Measurements from ENCODE around the gene PACSIN2.
"Not testable (repeated sequence)": the region's sequence is repeated elsewhere in the genome, so short reads cannot be mapped to it uniquely, and the experiment has no call there.

The PACSIN2 gene

DNA sequence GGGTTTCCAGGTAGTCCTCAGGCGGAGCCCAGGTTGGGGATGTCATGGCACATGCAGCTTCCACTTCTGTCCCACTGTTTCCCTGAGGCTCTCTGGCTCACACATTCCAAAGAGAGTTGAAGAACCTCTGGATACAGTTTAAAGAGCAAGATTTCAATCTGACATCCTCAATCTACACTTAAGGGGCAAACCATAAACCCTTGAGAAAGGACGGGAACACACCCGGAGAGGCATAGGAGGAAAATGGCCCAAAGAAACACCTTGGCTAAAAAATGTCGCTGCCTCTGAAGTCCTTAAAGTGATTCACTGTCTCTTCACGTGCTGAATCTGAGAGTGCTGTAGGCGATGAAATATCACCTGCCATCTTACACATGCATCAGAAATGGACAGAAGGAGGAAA lies 87.0 kb downstream of the PACSIN2 start:
- H3K4me3 Mint-ChIP-seq: no peak overlapping the region
- H3K4me1 Mint-ChIP-seq: peaks cover 47% of the 10 kb centered on the region
- TF ChIP-seq, protein P1, sequence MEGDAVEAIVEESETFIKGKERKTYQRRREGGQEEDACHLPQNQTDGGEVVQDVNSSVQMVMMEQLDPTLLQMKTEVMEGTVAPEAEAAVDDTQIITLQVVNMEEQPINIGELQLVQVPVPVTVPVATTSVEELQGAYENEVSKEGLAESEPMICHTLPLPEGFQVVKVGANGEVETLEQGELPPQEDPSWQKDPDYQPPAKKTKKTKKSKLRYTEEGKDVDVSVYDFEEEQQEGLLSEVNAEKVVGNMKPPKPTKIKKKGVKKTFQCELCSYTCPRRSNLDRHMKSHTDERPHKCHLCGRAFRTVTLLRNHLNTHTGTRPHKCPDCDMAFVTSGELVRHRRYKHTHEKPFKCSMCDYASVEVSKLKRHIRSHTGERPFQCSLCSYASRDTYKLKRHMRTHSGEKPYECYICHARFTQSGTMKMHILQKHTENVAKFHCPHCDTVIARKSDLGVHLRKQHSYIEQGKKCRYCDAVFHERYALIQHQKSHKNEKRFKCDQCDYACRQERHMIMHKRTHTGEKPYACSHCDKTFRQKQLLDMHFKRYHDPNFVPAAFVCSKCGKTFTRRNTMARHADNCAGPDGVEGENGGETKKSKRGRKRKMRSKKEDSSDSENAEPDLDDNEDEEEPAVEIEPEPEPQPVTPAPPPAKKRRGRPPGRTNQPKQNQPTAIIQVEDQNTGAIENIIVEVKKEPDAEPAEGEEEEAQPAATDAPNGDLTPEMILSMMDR (IDR thresholded peaks at IDR 0.05): no peak
- H3K36me3 Mint-ChIP-seq (ENCODE audit: low read depth): no peaks in the 10 kb centered on the region
- H3K9me3 Mint-ChIP-seq: no peaks in the 10 kb centered on the region
- no peak for DNase-seq
- H3K27ac Mint-ChIP-seq: no peak overlapping the region
- H3K27me3 Mint-ChIP-seq (ENCODE audit: low read depth, poor library complexity): no peaks in the 10 kb centered on the region

DNA sequence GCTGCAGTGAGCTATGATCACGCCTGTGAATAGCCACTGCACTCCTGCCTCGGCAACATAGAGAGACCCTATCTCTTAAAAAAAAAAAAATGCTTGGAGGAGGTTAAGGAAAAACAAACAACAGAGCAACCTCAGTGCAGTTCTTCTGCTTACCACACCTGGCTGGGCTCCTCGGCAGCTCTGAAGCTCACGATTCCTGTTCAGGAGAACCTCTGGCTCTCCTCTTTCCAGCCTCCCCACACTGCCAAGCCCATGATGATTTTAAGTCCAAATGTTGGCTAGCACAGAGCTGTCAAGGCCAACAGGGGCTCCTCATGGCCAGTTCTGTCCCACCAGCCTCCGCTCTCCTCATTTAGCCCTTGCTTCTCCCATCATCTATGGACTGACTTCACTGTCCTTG lies 88.2 kb downstream of the PACSIN2 start:
- peak overlapping the region; percentile 34 for H3K27ac Mint-ChIP-seq
- H3K9me3 Mint-ChIP-seq: no peaks in the 10 kb centered on the region
- H3K36me3 Mint-ChIP-seq (ENCODE audit: low read depth): no peaks in the 10 kb centered on the region
- H3K27me3 Mint-ChIP-seq (ENCODE audit: low read depth, poor library complexity): no peaks in the 10 kb centered on the region
- H3K4me1 Mint-ChIP-seq: peaks cover 55% of the 10 kb centered on the region
- TF ChIP-seq, protein P1 (IDR thresholded peaks at IDR 0.05): no peak
- DNase-seq: no peak
- H3K4me3 Mint-ChIP-seq: no peak overlapping the region

DNA sequence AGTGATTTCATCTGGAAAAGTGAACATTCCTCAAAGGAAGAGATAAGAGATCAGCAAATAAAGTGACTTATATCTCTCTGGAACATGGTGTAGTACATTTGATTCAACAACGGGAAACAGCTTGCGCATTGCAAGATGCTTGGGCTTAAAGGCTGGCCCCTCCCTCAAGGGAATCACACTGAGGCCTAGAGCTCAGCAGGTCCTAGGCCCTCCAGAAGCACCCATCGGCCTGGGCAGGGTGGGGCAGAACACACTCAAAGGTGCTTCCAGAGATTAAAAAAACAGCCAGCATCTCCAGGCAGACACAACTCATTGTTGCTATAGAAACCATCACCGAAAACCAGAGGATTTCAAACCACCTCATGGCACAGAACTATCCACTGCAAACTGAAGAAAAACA lies 88.8 kb downstream of the PACSIN2 start:
- Mint-ChIP-seq H3K4me1 (peaks cover 55% of the 10 kb centered on the region), H3K27ac (peak overlapping the region; percentile 78)

DNA sequence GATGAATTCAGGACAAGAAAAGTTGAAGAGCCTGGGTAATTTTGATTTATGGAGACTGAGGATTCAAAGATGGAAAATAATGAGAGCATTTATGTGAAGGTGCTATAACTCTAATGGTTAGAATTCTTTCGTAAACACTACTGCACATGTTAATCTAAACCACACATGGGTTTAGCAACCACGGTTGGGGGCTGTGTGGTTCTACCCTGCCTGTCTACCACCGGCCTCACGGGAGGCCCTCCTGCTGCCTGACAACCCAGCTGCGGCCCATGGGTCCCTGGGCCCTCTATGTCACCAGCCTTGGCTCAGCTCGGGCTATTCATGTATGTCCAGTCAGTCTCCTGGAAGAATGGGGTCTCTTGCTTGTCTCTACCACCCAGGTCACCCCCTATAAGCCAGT lies 89.4 kb downstream of the PACSIN2 start:
- Mint-ChIP-seq H3K27ac (peak overlapping the region; percentile 78), H3K27me3 (ENCODE audit: low read depth, poor library complexity) (no peaks in the 10 kb centered on the region), H3K4me1 (peaks cover 55% of the 10 kb centered on the region), H3K9me3 (no peaks in the 10 kb centered on the region), H3K4me3 (no peak overlapping the region), H3K36me3 (ENCODE audit: low read depth) (peaks cover under 1% of the 10 kb centered on the region)
- TF ChIP-seq, protein P1 (IDR thresholded peaks at IDR 0.05): no peak
- DNase-seq: no peak

More for the DNA sequence above, 88.8 kb downstream of the PACSIN2 start:
- Mint-ChIP-seq H3K4me3 (no peak overlapping the region), H3K36me3 (ENCODE audit: low read depth) (no peaks in the 10 kb centered on the region), H3K9me3 (no peaks in the 10 kb centered on the region), H3K27me3 (ENCODE audit: low read depth, poor library complexity) (no peaks in the 10 kb centered on the region)
- TF ChIP-seq, protein P1 (IDR thresholded peaks at IDR 0.05): no peak
- DNase-seq: no peak

DNA sequence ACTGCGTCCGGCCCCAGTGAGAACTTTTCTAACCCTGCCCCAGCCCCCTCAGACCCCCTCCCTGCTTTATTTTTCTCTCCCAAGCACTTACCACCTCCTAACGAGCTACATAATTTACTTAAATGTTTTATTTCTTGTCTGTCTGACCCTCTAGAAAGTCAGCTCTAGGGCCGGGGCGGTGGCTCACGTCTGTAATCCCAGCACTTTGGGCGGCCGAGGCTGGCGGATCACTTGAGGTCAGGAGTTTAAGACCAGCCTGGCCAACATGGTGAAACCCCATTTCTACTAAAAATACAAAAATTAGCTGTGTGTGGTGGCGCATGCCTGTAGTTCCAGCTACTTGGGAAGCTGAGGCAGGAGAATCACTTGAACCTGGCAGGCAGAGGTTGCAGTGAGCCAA lies 89.9 kb downstream of the PACSIN2 start:
- not testable (repeated sequence) for H3K27me3 Mint-ChIP-seq (ENCODE audit: low read depth, poor library complexity); H3K27ac Mint-ChIP-seq; H3K36me3 Mint-ChIP-seq (ENCODE audit: low read depth); H3K9me3 Mint-ChIP-seq; H3K4me3 Mint-ChIP-seq; DNase-seq
- peaks cover 53% of the 10 kb centered on the region for H3K4me1 Mint-ChIP-seq

DNA sequence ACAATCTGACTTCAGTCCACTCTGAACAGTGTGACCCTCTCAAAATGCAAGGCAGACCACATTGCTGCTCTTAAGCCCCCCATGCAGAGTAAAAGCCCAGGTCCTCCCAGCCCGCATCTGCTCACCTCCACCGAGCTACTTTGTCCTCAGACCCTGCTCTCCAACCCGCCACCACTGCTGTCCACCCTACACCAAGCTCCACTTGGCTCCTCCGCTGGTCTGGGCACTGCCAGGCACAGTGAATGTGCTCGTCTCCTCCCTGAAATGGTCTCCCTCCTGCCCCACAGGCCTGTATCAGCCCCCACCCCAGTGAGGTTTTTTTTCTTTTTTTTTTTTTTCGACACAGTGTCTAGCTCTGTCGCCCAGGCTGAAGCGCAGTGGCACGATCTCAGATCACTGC lies 90.5 kb downstream of the PACSIN2 start:
- H3K36me3 Mint-ChIP-seq (ENCODE audit: low read depth): peaks cover 4% of the 10 kb centered on the region
- no peaks in the 10 kb centered on the region for H3K27me3 Mint-ChIP-seq (ENCODE audit: low read depth, poor library complexity)
- H3K4me1 Mint-ChIP-seq: peaks cover 47% of the 10 kb centered on the region
- no peak for DNase-seq
- TF ChIP-seq, protein P1 (IDR thresholded peaks at IDR 0.05): no peak
- H3K27ac Mint-ChIP-seq: peak overlapping the region; percentile 34
- no peaks in the 10 kb centered on the region for H3K9me3 Mint-ChIP-seq
- H3K4me3 Mint-ChIP-seq: no peak overlapping the region

Data from nephron progenitor cell (in vitro differentiated cells).